ENCODE results near the gene BCLAF1. TPM values are rescaled to one million over a fixed set of nuclear protein-coding genes. Genes with fewer than 3 reads are reported as not detected.

The BCLAF1 gene
- total and polyA plus RNA-seq, 2 donors (not counting 3 experiments of a cell fraction or from before 2014, with no cell fraction given): 23.4 to 151 TPM

DNA sequence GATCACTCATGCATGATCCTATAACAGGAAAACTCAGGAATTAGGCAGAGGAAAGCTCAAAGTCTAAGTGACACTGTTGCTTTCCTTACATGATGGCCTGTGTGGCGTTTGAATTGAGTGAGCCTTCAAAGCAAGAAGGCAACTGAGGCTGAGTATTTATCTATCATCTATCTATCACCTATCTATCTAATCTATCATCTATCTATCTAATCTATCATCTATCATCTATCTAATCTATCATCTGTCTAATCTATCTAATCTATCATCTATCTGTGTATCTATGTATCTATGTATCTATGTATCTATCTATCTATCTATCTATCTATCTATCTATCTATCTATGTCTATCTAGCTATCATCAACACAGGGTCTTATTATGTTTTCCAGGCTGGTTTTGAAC lies 41.8 kb upstream of the BCLAF1 start:
- H3K4me3 ChIP-seq (replicated peaks in 1 of 3; ENCODE audit: insufficient read depth in 1 of 3, low read depth in 1 of 3, low read length in 3 of 3): no peak overlapping the region
- H3K4me1 ChIP-seq (ENCODE audit: control insufficient read depth, extremely low read depth, insufficient read depth, low read length): no peaks in the 10 kb centered on the region
- dilution Hi-C loops (cut with MboI; ENCODE audit: extremely low pct_ligation_motif_present, low sequenced_read_pairs) (no loop called here), intact Hi-C loops (cut with micrococcal nuclease) (no loop called here)
- H3K27ac ChIP-seq (ENCODE audit: insufficient read depth, low read depth, low read length): no peak overlapping the region
- FAIRE-seq: no peak
- TF ChIP-seq GATA2 (IDR thresholded peaks at IDR 0.05; ENCODE audit: insufficient read depth, insufficient read length, low read depth, low read length) (no peak), JUN (IDR thresholded peaks at IDR 0.05; ENCODE audit: borderline replicate concordance, insufficient read depth, insufficient read length, low read depth) (no peak), CTCF (IDR thresholded peaks at IDR 0.05; ENCODE audit: extremely low read depth in 1 of 2, insufficient read depth in 1 of 2, low read depth in 1 of 2, low read length in 2 of 2) (no peak)
- TF ChIP-seq, protein P1, sequence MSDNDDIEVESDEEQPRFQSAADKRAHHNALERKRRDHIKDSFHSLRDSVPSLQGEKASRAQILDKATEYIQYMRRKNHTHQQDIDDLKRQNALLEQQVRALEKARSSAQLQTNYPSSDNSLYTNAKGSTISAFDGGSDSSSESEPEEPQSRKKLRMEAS (IDR thresholded peaks at IDR 0.05; ENCODE audit: insufficient read depth, insufficient read length): no peak
- no peaks in the 10 kb centered on the region for H3K36me3 ChIP-seq (ENCODE audit: control insufficient read depth in 2 of 2, extremely low read depth in 1 of 2, insufficient read depth in 2 of 2, low read length in 2 of 2)
- H3K79me2 ChIP-seq (ENCODE audit: control insufficient read depth, insufficient read depth, low read length): no peaks in the 10 kb centered on the region
- no peak for DNase-seq (ENCODE audit: low read depth, low spot score)
- ChIA-PET POLR2A (no interaction called here), CTCF (interaction anchor here (3.5 kb wide), 1 partner anchor 14 kb away, joined by 18 read pairs; no protein-coding TSS in a partner anchor)
- no peak overlapping the region for H3K4me2 ChIP-seq (ENCODE audit: insufficient read depth, low read length)
- peaks cover 0 to 3% of the 10 kb centered on the region in 2 experiments for H3K27me3 ChIP-seq (ENCODE audit: control insufficient read depth in 2 of 2, insufficient read depth in 2 of 2, low read length in 2 of 2)
- no peaks in the 10 kb centered on the region for H3K9me3 ChIP-seq (replicated peaks; ENCODE audit: control insufficient read depth, insufficient read depth, low read length)
- H4K20me1 ChIP-seq (replicated peaks; ENCODE audit: control insufficient read depth, extremely low read depth, insufficient read depth, low read length): no peaks in the 10 kb centered on the region
- no peaks in the 10 kb centered on the region for H3K9me1 ChIP-seq (replicated peaks; ENCODE audit: control insufficient read depth, extremely low read depth, insufficient read depth, low read length)
- no TSS peak for BruUV-seq (replicated peaks)
- H2AFZ ChIP-seq (ENCODE audit: low read depth, low read length): no peak overlapping the region
- H3K9ac ChIP-seq (replicated peaks; ENCODE audit: extremely low read depth, insufficient read depth, low read length): no peak overlapping the region

DNA sequence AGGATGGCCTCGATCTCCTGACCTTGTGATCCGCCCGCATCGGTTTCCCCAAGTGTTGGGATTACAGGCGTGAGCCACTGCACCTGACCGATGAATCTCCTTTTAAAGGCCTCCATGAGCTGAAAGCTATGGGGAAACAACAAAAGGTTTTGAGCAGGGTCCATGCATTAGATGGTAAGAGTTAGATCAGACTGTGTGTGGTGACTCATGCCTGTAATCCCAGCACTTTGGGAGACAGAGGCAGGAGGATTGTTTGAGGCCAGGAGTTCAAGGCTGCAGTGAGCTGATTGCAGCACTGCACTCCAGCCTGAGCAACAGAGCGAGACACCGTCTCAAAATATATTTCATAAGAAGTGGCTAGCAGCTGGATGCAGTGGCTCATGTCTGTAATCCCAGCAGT lies 41.0 kb upstream of the BCLAF1 start:
- no peaks in the 10 kb centered on the region for H3K79me2 ChIP-seq (ENCODE audit: control insufficient read depth, insufficient read depth, low read length)
- no peak overlapping the region for H3K27ac ChIP-seq (ENCODE audit: insufficient read depth, low read depth, low read length)
- H3K4me1 ChIP-seq (ENCODE audit: control insufficient read depth, extremely low read depth, insufficient read depth, low read length): no peaks in the 10 kb centered on the region
- DNase-seq (ENCODE audit: low read depth, low spot score) (no peak), FAIRE-seq (no peak)
- no peak overlapping the region for H3K4me2 ChIP-seq (ENCODE audit: insufficient read depth, low read length)
- no peak overlapping the region for H3K4me3 ChIP-seq (replicated peaks in 1 of 3; ENCODE audit: insufficient read depth in 1 of 3, low read depth in 1 of 3, low read length in 3 of 3)
- no peaks in the 10 kb centered on the region for H3K9me3 ChIP-seq (replicated peaks; ENCODE audit: control insufficient read depth, insufficient read depth, low read length)
- ChIA-PET CTCF (interaction anchor here (0.7 to 2.6 kb wide), 2 partner anchors 13 to 36 kb away, joined by 3 to 9 read pairs; no protein-coding TSS in a partner anchor), POLR2A (no interaction called here)
- H3K9me1 ChIP-seq (replicated peaks; ENCODE audit: control insufficient read depth, extremely low read depth, insufficient read depth, low read length): no peaks in the 10 kb centered on the region
- H3K9ac ChIP-seq (replicated peaks; ENCODE audit: extremely low read depth, insufficient read depth, low read length): no peak overlapping the region
- TF ChIP-seq CTCF (IDR thresholded peaks at IDR 0.05; ENCODE audit: extremely low read depth in 1 of 2, insufficient read depth in 1 of 2, low read depth in 1 of 2, low read length in 2 of 2): no peak
- TF ChIP-seq, protein P1 (IDR thresholded peaks at IDR 0.05; ENCODE audit: insufficient read depth, insufficient read length): no peak
- TF ChIP-seq MYC (IDR thresholded peaks at IDR 0.05; ENCODE audit: low read depth, low read length): no peak
- TF ChIP-seq JUN (IDR thresholded peaks at IDR 0.05; ENCODE audit: borderline replicate concordance, insufficient read depth, insufficient read length, low read depth): no peak
- TF ChIP-seq GATA2 (IDR thresholded peaks at IDR 0.05; ENCODE audit: insufficient read depth, insufficient read length, low read depth, low read length): no peak
- no peak for TF ChIP-seq FOS (IDR thresholded peaks at IDR 0.05; ENCODE audit: borderline replicate concordance, insufficient read depth, low read length)
- no peak for TF ChIP-seq POLR2A (IDR thresholded peaks at IDR 0.05; ENCODE audit: low read depth, low read length)
- TF ChIP-seq POLR2AphosphoS5 (IDR thresholded peaks at IDR 0.05; ENCODE audit: insufficient read depth, low read depth, low read length): no peak
- TF ChIP-seq EZH2 (IDR thresholded peaks at IDR 0.05; ENCODE audit: borderline replicate concordance, low read depth, low read length, severe bottlenecking): no peak
- BruUV-seq (replicated peaks): no TSS peak
- intact Hi-C loops (cut with micrococcal nuclease): no loop called here
- H3K27me3 ChIP-seq (ENCODE audit: control insufficient read depth in 2 of 2, insufficient read depth in 2 of 2, low read length in 2 of 2): peaks cover 0 to 3% of the 10 kb centered on the region in 2 experiments
- dilution Hi-C loops (cut with MboI; ENCODE audit: extremely low pct_ligation_motif_present, low sequenced_read_pairs): no loop called here
- H3K36me3 ChIP-seq (ENCODE audit: control insufficient read depth in 2 of 2, extremely low read depth in 1 of 2, insufficient read depth in 2 of 2, low read length in 2 of 2): no peaks in the 10 kb centered on the region
- H2AFZ ChIP-seq (ENCODE audit: low read depth, low read length): no peak overlapping the region
- H4K20me1 ChIP-seq (replicated peaks; ENCODE audit: control insufficient read depth, extremely low read depth, insufficient read depth, low read length): no peaks in the 10 kb centered on the region

Data from endothelial cell of umbilical vein (primary cell).